ENCODE measurements around the gene FUT1. TPM values are rescaled to one million over a fixed set of nuclear protein-coding genes. Genes with fewer than 3 reads are reported as not detected.

Gene FUT1
- total RNA-seq, 3 donors from 2014 or later = 0.48 to 6.2 (median 3.1) TPM

DNA sequence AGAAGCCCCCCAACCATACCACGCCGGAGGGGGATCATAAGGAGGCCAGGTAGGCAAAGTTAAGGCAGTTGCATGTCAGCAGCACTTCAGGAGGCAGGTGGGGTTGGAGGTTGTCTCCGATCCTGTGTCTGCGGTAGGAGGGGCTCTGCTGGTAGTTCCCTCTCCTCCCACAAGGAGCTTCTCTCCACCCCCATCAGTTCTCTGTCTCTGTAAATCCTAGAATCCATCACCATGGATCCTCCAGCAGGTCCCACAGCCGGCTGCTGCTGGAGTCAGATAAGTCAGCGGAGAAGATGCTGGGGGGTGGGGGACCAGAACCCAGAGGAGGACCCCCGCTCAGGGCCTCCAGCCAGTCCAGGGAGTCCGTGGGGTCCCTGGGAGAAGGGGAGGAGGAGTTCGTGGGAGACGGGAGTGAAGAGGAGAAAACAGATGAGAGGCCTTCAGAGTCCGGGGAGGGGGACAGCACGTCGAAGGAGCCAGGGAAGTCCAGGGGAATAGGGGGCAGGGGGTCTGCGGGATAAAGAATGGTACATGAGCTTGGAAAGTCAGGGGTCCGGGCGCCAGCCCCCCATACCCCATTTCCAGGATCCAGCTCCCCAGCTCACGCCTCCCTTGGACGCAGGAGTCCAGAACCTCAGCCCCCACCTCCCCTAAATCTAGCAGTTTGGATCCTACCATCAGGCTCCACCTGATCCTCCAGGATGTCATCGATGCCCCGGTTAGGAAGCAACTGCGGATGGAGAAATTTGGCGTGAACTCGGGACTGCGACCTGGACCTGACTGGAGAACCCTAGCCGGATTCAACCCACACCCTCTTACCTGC lies 39.2 kb downstream of the FUT1 start:
- H3K27ac ChIP-seq = peak overlapping the region; percentile 60 to 87
- TF ChIP-seq POLR2AphosphoS5 (IDR thresholded peaks at IDR 0.05) = no peak
- TF ChIP-seq, protein P1, sequence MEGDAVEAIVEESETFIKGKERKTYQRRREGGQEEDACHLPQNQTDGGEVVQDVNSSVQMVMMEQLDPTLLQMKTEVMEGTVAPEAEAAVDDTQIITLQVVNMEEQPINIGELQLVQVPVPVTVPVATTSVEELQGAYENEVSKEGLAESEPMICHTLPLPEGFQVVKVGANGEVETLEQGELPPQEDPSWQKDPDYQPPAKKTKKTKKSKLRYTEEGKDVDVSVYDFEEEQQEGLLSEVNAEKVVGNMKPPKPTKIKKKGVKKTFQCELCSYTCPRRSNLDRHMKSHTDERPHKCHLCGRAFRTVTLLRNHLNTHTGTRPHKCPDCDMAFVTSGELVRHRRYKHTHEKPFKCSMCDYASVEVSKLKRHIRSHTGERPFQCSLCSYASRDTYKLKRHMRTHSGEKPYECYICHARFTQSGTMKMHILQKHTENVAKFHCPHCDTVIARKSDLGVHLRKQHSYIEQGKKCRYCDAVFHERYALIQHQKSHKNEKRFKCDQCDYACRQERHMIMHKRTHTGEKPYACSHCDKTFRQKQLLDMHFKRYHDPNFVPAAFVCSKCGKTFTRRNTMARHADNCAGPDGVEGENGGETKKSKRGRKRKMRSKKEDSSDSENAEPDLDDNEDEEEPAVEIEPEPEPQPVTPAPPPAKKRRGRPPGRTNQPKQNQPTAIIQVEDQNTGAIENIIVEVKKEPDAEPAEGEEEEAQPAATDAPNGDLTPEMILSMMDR (IDR thresholded peaks at IDR 0.05) = peak in 1 of 3 donors; percentile 17
- H3K27me3 ChIP-seq = no peaks in the 10 kb centered on the region
- intact Hi-C loops (cut with DNase I; ENCODE audit: low total_unique reads) = no loop called here
- peak overlapping the region; percentile 49 to 82 (median 62) for H3K4me3 ChIP-seq
- DNase-seq (ENCODE audit: low spot score in 2 of 2) = no peak
- H3K4me1 ChIP-seq = peaks cover 9 to 15% of the 10 kb centered on the region in 2 donors
- no peaks in the 10 kb centered on the region for H3K36me3 ChIP-seq
- peaks cover 0 to 2% of the 10 kb centered on the region in 2 donors for H3K9me3 ChIP-seq

DNA sequence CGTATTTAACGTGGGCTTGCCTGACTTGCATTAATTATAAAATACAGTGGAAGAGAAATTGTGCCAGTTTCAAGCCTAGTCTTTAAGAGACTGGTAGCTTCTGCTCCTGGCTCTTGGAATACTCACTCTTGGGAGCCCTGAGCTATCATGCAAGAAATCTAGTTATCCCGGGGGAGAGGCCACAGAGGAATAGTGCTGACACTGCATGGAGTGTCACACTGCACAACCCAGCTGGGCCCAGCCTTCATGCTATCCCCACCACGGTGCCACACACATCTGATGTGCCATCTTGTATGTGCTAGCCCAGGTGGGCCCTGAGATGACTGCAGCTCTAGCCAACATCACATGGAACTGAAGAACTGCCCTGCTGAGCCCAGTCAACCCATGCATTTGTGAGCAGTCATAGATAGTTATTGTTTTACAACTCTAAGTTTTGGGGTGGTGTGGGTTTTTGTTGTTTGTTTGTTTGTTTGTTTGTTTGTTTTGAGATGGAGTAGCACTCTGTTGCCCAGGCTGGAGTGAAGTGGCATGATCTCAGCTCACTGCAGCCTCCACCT lies 41.3 kb downstream of the FUT1 start:
- Histone ChIP-seq H3K36me3 (no peaks in the 10 kb centered on the region), H3K4me1 (peaks cover 5 to 6% of the 10 kb centered on the region in 2 donors), H3K27ac (no peak overlapping the region), H3K4me3 (no peak overlapping the region), H3K27me3 (no peaks in the 10 kb centered on the region), H3K9me3 (peaks cover 0 to 2% of the 10 kb centered on the region in 2 donors)
- intact Hi-C loops (cut with DNase I; ENCODE audit: low total_unique reads) = no loop called here
- no peak for DNase-seq (ENCODE audit: low spot score in 2 of 2)
- TF ChIP-seq POLR2A (IDR thresholded peaks at IDR 0.05) (no peak), POLR2AphosphoS5 (IDR thresholded peaks at IDR 0.05) (no peak)
- TF ChIP-seq, protein P1 (IDR thresholded peaks at IDR 0.05) = no peak

DNA sequence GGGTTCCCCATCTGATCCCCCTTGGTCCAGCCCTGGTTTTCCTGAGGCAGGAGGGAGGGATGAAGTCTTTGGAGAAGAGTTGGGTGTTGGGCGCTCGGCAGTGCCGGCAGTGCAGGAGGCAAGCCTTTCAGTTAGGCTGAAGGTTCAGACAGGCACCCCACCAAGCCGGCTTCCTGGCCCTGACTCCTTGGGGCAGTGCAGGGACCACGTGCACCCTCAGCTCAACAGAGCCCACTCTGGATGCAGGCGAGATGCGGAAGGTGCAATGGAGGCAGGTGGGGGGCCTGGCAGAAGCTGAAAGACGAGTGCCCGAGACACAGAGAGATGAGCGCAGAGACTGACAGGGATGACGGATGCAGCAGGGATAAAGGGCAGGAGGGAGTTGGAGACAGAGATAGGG lies 44.0 kb downstream of the FUT1 start:
- intact Hi-C loops (cut with DNase I; ENCODE audit: low total_unique reads) = no loop called here
- Histone ChIP-seq H3K4me1 (peaks cover 0 to 6% of the 10 kb centered on the region in 2 donors), H3K9me3 (peaks cover 0 to 2% of the 10 kb centered on the region in 2 donors), H3K27me3 (no peaks in the 10 kb centered on the region), H3K4me3 (no peak overlapping the region), H3K27ac (no peak overlapping the region), H3K36me3 (no peaks in the 10 kb centered on the region)
- no peak for DNase-seq (ENCODE audit: low spot score in 2 of 2)
- TF ChIP-seq POLR2AphosphoS5 (IDR thresholded peaks at IDR 0.05) (no peak), POLR2A (IDR thresholded peaks at IDR 0.05) (no peak)
- TF ChIP-seq, protein P1 (IDR thresholded peaks at IDR 0.05) = no peak

DNA sequence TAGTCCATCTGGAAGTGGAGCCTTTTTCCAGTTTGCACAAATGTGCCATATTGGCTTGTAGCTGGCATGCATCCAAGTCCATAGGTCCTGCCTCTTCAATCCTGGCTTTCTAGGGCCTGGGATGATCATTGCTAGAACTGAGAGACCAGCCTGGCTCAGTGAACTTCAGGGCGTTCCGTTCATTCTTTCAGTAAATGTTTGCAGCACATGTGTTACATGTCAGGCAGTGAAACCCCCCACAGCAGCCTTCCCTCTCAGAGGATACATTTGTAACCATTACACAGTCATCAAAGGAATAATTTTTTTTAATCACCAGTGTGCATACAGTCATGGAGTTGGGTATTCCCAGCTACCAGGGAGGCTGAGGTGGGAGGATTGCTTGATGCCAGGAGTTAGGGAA lies 47.0 kb downstream of the FUT1 start:
- Histone ChIP-seq H3K4me1 (no peaks in the 10 kb centered on the region), H3K4me3 (no peak overlapping the region), H3K27me3 (no peaks in the 10 kb centered on the region), H3K27ac (no peak overlapping the region), H3K36me3 (no peaks in the 10 kb centered on the region), H3K9me3 (no peaks in the 10 kb centered on the region)
- TF ChIP-seq POLR2A (IDR thresholded peaks at IDR 0.05) = no peak
- TF ChIP-seq, protein P1 (IDR thresholded peaks at IDR 0.05) = no peak
- TF ChIP-seq POLR2AphosphoS5 (IDR thresholded peaks at IDR 0.05) = no peak
- intact Hi-C loops (cut with DNase I; ENCODE audit: low total_unique reads) = no loop called here
- no peak for DNase-seq (ENCODE audit: low spot score in 2 of 2)

DNA sequence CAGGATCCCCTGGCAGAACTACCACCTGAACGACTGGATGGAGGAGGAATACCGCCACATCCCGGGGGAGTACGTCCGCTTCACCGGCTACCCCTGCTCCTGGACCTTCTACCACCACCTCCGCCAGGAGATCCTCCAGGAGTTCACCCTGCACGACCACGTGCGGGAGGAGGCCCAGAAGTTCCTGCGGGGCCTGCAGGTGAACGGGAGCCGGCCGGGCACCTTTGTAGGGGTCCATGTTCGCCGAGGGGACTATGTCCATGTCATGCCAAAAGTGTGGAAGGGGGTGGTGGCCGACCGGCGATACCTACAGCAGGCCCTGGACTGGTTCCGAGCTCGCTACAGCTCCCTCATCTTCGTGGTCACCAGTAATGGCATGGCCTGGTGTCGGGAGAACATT lies 49.1 kb downstream of the FUT1 start:
- no peaks in the 10 kb centered on the region for H3K27me3 ChIP-seq
- intact Hi-C loops (cut with DNase I; ENCODE audit: low total_unique reads) = no loop called here
- no peaks in the 10 kb centered on the region for H3K36me3 ChIP-seq
- H3K27ac ChIP-seq = no peak overlapping the region
- DNase-seq (ENCODE audit: low spot score in 2 of 2) = no peak
- no peak overlapping the region for H3K4me3 ChIP-seq
- no peaks in the 10 kb centered on the region for H3K4me1 ChIP-seq
- TF ChIP-seq, protein P1 (IDR thresholded peaks at IDR 0.05) = no peak
- no peaks in the 10 kb centered on the region for H3K9me3 ChIP-seq

Data from breast epithelium (tissue), 4 donors.